ENCODE measurements around the gene TSN.

- TF ChIP-seq, protein P1, sequence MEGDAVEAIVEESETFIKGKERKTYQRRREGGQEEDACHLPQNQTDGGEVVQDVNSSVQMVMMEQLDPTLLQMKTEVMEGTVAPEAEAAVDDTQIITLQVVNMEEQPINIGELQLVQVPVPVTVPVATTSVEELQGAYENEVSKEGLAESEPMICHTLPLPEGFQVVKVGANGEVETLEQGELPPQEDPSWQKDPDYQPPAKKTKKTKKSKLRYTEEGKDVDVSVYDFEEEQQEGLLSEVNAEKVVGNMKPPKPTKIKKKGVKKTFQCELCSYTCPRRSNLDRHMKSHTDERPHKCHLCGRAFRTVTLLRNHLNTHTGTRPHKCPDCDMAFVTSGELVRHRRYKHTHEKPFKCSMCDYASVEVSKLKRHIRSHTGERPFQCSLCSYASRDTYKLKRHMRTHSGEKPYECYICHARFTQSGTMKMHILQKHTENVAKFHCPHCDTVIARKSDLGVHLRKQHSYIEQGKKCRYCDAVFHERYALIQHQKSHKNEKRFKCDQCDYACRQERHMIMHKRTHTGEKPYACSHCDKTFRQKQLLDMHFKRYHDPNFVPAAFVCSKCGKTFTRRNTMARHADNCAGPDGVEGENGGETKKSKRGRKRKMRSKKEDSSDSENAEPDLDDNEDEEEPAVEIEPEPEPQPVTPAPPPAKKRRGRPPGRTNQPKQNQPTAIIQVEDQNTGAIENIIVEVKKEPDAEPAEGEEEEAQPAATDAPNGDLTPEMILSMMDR (IDR thresholded peaks at IDR 0.05; ENCODE audit: insufficient read depth, low read length) = no peak
- TF ChIP-seq POLR2AphosphoS5 (IDR thresholded peaks at IDR 0.05; ENCODE audit: low read depth) (no peak), GABPA (IDR thresholded peaks at IDR 0.05; ENCODE audit: low read depth) (no peak), REST (IDR thresholded peaks at IDR 0.05; ENCODE audit: insufficient replicate concordance, low read depth) (no peak)
Measured at GRCh38 chr2:121716126-121716525, 39.3 kb upstream of the TSN start.
